Heart right ventricle (tissue), 16 donors: Measurements from ENCODE around the gene TMEM229B. TPM values are rescaled to one million over a fixed set of nuclear protein-coding genes. Genes with fewer than 3 reads are reported as not detected.
A peak's percentile ranks its signal among the peaks of the same experiment; 100 is the strongest.

Experiments used
- ATAC-seq, 8 donors: fragments of 200-7000 bp; cut with Tn5 transposase; one replicate each; pipeline ENCODE4 v1.9.1; 2020; ENCODE audit warnings: mild to moderate bottlenecking in 8 of 8, moderate library complexity in 8 of 8, moderate number of reproducible peaks in 1 of 8
- DNase-seq, 2 donors: peaks; one replicate each; pipeline ENCODE4 v3.0.0-alpha.2; 2020
- H3K27ac ChIP-seq, 10 donors: fragments of 200-600 bp; sonication (generic) in 2 of 10; one replicate each; pipeline versions ENCODE4 v1.5.0 to v1.8.0; 2020 to 2022; ENCODE audit warnings: mild to moderate bottlenecking in 3 of 10
- H3K27me3 ChIP-seq, 7 donors: fragments of 200-600 bp; one replicate each; pipeline ENCODE4 v1.8.0; 2021 to 2022; ENCODE audit warnings: mild to moderate bottlenecking in 2 of 7
- H3K36me3 ChIP-seq, 9 donors: fragments of 200-600 bp; sonication (generic) in 1 of 9; one replicate each; pipeline versions ENCODE4 v1.5.0 to v1.8.0; 2020 to 2022; ENCODE audit warnings: mild to moderate bottlenecking in 2 of 9
- H3K4me1 ChIP-seq, 9 donors: fragments of 200-600 bp; sonication (generic) in 1 of 9; one replicate each; pipeline versions ENCODE4 v1.5.0 to v1.8.0; 2020 to 2022; ENCODE audit warnings: mild to moderate bottlenecking in 4 of 9
- H3K4me3 ChIP-seq, 10 donors: fragments of 200-600 bp; sonication (generic) in 2 of 10; one replicate each; pipeline versions ENCODE4 v1.5.0 to v1.8.0; 2020 to 2022; ENCODE audit warnings: mild to moderate bottlenecking in 7 of 10, moderate library complexity in 2 of 10
- H3K9me3 ChIP-seq, 11 donors: fragments of 200-600 bp in 10 of 11; sonication (generic) in 2 of 11; one replicate each; pipeline versions ENCODE4 v1.5.0 to v1.8.0; 2013 to 2022; ENCODE audit warnings: mild to moderate bottlenecking in 2 of 11, control low read depth in 1 of 11, moderate library complexity in 1 of 11
- WGBS, 2 donors: extraction: QIAGEN DNeasy Blood & Tissue Kit; methylation state at CpG; one replicate each; pipeline ENCODE4 v1.1.7; 2013; ENCODE audit warnings: inconsistent platforms in 1 of 2; 5-methylcytosine and 5-hydroxymethylcytosine counted together
- intact Hi-C, 10 donors: fragments of 100-400 bp; cut with DNase I; formaldehyde crosslinking; loops; one replicate each; pipeline versions ENCODE4 v1.11.1 to v1.14.2; 2022
- polyA plus RNA-seq, 2 donors: library from polyadenylated mRNA; stranded (reverse); fragments of 200-250 nt; gene quantifications; one replicate each; pipeline ENCODE4 v1.2.3, GENCODE V29; 2013
- total RNA-seq, 10 donors: library from RNA; stranded (reverse); fragmentation: NEBNext Ultra II Directional in 3 of 10; extraction: Animal tissue kit (Norgen Biotek cat#: 25700) in 3 of 10; gene quantifications; one replicate each; pipeline versions ENCODE4 v1.2.1 to v1.2.4, GENCODE V29; 2021 to 2023
- TF ChIP-seq, protein P1 (sequence below), 9 donors: fragments of 200-600 bp; sonication (generic) in 2 of 9; IDR thresholded peaks; one replicate each; pipeline versions ENCODE4 v1.5.0 to v1.8.0; 2021 to 2022; ENCODE audit warnings: antibody characterized with exemption in 9 of 9, mild to moderate bottlenecking in 5 of 9, moderate library complexity in 1 of 9
- donor health status: Arrhythmogenic right ventricular cardiomyopathy.
- donor health status: ischemic (EF 13 %, LVEDD 7.1; RV severe dilation, severe dysfunction).
- donor health status: healthy with polysubstance abuse.
- donor health status: DM: no; HTN: yes; CAD: no.
- donor health status: DM: no; HTN: no; CAD: no.
- donor health status: ischemic (EF 25% LVEDD 6.9; RV normal size, moderate dysfunction).
- donor health status: ischemic (EF 25% LVEDD 5.7; RV mildly dilated, moderate dysfunction).
- donor health status: healthy.
- donor health status: DM: yes; HTN: yes; CAD: no.
- donor health status: Ischemic cardiomyopathy.
- donor health status: ischemic (EF 35%, LVEDD 5.7; RV mildly dilated, moderate dysfunction).
- donor health status: nonischemic (EF 11% LVEDD 7.7; RV severe dilation, severe dysfunction).
- donor health status: DM: yes; HTN: yes; CAD: no.
- donor health status: PGD.
- donor health status: ischemic (EF 29% LVEDD 5.4; RV normal size, mild dysfunction).
- donor health status: nonischemic (EF 23%, LVEDD 6.1; RV moderate dilation, normal function).

Gene TMEM229B
- total and polyA plus RNA-seq, 12 donors: 0.51 to 5.9 (median 1.6) TPM

GRCh38 chr14:67446371-67447032 is 42.0 kb downstream of the TMEM229B start:
- Histone ChIP-seq H3K27me3 (no peaks in the 10 kb centered on the region), H3K27ac (peak overlapping the region in 9 of 10 donors; percentile 12 to 75 (median 63)), H3K9me3 (peaks cover 0 to 4% (median 0%) of the 10 kb centered on the region in 11 donors), H3K4me1 (peaks cover 0 to 22% (median 0%) of the 10 kb centered on the region in 9 donors), H3K36me3 (no peaks in the 10 kb centered on the region), H3K4me3 (no peak overlapping the region)
- DNase-seq (peak; percentile 33 to 43), ATAC-seq (peak; percentile 35 to 92 (median 78))
- TF ChIP-seq, protein P1, sequence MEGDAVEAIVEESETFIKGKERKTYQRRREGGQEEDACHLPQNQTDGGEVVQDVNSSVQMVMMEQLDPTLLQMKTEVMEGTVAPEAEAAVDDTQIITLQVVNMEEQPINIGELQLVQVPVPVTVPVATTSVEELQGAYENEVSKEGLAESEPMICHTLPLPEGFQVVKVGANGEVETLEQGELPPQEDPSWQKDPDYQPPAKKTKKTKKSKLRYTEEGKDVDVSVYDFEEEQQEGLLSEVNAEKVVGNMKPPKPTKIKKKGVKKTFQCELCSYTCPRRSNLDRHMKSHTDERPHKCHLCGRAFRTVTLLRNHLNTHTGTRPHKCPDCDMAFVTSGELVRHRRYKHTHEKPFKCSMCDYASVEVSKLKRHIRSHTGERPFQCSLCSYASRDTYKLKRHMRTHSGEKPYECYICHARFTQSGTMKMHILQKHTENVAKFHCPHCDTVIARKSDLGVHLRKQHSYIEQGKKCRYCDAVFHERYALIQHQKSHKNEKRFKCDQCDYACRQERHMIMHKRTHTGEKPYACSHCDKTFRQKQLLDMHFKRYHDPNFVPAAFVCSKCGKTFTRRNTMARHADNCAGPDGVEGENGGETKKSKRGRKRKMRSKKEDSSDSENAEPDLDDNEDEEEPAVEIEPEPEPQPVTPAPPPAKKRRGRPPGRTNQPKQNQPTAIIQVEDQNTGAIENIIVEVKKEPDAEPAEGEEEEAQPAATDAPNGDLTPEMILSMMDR (IDR thresholded peaks at IDR 0.05): no peak
- intact Hi-C loops: no loop called here
- 36 to 42% methylated on average over 8 of the region's 8 CpGs for WGBS, 2 donors

DNA sequence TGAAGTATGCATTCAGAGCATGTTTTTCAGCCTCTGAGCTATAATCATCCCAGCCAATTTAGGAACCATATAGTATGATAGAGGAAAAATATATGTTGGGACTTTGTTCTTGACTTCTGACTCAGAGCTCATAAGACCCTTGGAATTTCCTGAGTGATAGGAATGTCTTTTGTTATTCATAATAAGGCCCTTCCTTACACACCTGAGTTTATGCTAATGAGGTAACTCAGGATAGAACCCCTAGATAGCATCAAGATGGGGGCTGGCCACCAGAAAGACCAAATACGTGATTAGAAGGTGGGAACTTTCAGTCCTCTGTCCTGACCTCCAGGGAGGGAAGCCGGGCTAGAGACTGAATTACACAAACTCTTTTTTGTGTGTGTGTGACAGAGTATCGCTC is 44.1 kb downstream of the TMEM229B start:
- no peaks in the 10 kb centered on the region for H3K9me3 ChIP-seq
- WGBS, 2 donors: 80 to 85% methylated on average over 3 of the region's 3 CpGs
- H3K4me1 ChIP-seq: peaks cover 0 to 22% (median 0%) of the 10 kb centered on the region in 9 donors
- no peak overlapping the region for H3K27ac ChIP-seq
- H3K4me3 ChIP-seq: no peak overlapping the region
- H3K27me3 ChIP-seq: no peaks in the 10 kb centered on the region
- intact Hi-C loops: no loop called here
- TF ChIP-seq, protein P1 (IDR thresholded peaks at IDR 0.05): no peak
- DNase-seq (no peak), ATAC-seq (no peak)
- no peaks in the 10 kb centered on the region for H3K36me3 ChIP-seq

GRCh38 chr14:67442139-67442906 is 46.2 kb downstream of the TMEM229B start:
- no peak for ATAC-seq

DNA sequence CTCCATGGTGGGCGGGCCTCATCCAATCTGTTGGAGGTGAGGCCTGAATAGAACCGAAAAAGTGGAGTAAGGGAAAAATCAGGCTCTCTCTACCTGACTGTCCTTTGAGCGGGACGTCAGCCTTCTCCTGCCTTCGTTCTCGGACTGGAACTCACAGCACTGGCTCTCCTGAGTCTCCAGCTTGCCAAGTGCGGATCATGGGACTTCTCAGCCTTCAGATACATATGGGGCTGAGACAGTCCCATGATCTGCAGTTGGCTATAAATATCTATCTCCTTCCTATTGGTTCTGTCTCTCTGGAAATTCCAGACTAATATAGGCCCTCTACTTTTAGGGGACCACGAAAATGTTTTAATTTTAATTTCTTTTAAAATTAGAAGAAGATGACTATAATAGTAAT is 46.8 kb downstream of the TMEM229B start:
- TF ChIP-seq, protein P1 (IDR thresholded peaks at IDR 0.05): no peak
- no peaks in the 10 kb centered on the region for H3K9me3 ChIP-seq
- 64 to 78% methylated on average over 8 of the region's 8 CpGs for WGBS, 2 donors
- ATAC-seq (peak in 5 of 8 donors; percentile 39 to 78 (median 76)), DNase-seq (peak in 1 of 2 donors; percentile 34)
- intact Hi-C loops: no loop called here
- H3K4me3 ChIP-seq: no peak overlapping the region
- peaks cover 0 to 3% (median 0%) of the 10 kb centered on the region in 7 donors for H3K27me3 ChIP-seq
- peaks cover 0 to 15% (median 0%) of the 10 kb centered on the region in 9 donors for H3K4me1 ChIP-seq
- H3K27ac ChIP-seq: peak overlapping the region in 3 of 10 donors; percentile 18 to 29 (median 28)
- H3K36me3 ChIP-seq: no peaks in the 10 kb centered on the region

More at GRCh38 chr14:67442139-67442906, 46.2 kb downstream of the TMEM229B start:
- no peak for DNase-seq
- H3K4me1 ChIP-seq: peaks cover 0 to 21% (median 0%) of the 10 kb centered on the region in 9 donors
- no peaks in the 10 kb centered on the region for H3K9me3 ChIP-seq
- H3K4me3 ChIP-seq: no peak overlapping the region
- H3K27ac ChIP-seq: peak overlapping the region in 2 of 10 donors; percentile 18 to 28
- peaks cover 0 to 3% (median 0%) of the 10 kb centered on the region in 7 donors for H3K27me3 ChIP-seq
- 57 to 58% methylated on average over 8 of the region's 8 CpGs for WGBS, 2 donors
- H3K36me3 ChIP-seq: no peaks in the 10 kb centered on the region
- intact Hi-C loops: no loop called here
- TF ChIP-seq, protein P1 (IDR thresholded peaks at IDR 0.05): no peak
